ENCODE measurements around the gene KDM2A.

KDM2A gene

DNA sequence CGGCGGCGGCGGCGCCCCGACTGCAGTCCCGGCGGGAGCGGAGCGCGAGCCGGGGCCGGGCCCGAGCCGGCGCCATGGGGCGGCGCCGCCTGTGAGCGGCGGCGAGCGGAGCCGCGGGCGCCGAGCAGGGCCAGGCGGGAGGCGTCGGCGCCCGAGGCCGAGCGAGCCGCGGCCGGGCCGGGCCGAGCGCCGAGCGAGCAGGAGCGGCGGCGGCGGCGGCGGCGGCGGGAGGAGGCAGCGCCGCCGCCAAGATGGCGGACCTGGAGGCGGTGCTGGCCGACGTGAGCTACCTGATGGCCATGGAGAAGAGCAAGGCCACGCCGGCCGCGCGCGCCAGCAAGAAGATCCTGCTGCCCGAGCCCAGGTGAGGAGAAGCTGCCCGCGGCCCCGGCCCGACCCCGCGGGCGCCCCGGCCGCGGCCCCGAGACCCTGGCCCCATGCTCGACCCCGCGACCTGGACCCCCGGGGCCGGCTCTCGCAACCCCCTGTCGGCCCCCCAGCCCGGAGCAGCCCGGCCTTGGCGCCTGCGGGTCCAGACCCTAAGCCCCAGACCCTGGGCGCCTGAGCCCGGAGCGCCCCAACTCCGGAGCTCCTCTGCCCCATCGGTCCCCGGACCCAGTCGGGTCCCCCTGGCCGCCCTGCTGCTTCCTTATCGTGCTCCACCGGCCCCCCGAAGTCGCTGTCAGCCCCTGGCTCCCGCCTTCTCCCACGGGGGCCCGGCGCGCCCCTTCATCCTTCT is 147.6 kb downstream of the KDM2A start, which contains the start of gene GRK2 (continued):
- TF ChIP-seq, protein P1, sequence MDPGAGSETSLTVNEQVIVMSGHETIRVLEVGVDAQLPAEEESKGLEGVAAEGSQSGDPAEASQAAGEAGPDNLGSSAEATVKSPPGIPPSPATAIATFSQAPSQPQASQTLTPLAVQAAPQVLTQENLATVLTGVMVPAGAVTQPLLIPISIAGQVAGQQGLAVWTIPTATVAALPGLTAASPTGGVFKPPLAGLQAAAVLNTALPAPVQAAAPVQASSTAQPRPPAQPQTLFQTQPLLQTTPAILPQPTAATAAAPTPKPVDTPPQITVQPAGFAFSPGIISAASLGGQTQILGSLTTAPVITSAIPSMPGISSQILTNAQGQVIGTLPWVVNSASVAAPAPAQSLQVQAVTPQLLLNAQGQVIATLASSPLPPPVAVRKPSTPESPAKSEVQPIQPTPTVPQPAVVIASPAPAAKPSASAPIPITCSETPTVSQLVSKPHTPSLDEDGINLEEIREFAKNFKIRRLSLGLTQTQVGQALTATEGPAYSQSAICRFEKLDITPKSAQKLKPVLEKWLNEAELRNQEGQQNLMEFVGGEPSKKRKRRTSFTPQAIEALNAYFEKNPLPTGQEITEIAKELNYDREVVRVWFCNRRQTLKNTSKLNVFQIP (CRISPR knock-in tag; IDR thresholded peaks at IDR 0.05; ENCODE audit: borderline replicate concordance, low read depth): no peak
- TF ChIP-seq TOX (CRISPR knock-in tag; IDR thresholded peaks at IDR 0.05; ENCODE audit: borderline replicate concordance): no peak
- TF ChIP-seq BACH2 (CRISPR knock-in tag; IDR thresholded peaks at IDR 0.05; ENCODE audit: borderline replicate concordance): no peak
- TF ChIP-seq, protein P2, sequence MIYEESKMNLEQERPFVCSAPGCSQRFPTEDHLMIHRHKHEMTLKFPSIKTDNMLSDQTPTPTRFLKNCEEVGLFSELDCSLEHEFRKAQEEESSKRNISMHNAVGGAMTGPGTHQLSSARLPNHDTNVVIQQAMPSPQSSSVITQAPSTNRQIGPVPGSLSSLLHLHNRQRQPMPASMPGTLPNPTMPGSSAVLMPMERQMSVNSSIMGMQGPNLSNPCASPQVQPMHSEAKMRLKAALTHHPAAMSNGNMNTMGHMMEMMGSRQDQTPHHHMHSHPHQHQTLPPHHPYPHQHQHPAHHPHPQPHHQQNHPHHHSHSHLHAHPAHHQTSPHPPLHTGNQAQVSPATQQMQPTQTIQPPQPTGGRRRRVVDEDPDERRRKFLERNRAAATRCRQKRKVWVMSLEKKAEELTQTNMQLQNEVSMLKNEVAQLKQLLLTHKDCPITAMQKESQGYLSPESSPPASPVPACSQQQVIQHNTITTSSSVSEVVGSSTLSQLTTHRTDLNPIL (CRISPR knock-in tag; IDR thresholded peaks at IDR 0.05; ENCODE audit: low read depth): no peak

DNA sequence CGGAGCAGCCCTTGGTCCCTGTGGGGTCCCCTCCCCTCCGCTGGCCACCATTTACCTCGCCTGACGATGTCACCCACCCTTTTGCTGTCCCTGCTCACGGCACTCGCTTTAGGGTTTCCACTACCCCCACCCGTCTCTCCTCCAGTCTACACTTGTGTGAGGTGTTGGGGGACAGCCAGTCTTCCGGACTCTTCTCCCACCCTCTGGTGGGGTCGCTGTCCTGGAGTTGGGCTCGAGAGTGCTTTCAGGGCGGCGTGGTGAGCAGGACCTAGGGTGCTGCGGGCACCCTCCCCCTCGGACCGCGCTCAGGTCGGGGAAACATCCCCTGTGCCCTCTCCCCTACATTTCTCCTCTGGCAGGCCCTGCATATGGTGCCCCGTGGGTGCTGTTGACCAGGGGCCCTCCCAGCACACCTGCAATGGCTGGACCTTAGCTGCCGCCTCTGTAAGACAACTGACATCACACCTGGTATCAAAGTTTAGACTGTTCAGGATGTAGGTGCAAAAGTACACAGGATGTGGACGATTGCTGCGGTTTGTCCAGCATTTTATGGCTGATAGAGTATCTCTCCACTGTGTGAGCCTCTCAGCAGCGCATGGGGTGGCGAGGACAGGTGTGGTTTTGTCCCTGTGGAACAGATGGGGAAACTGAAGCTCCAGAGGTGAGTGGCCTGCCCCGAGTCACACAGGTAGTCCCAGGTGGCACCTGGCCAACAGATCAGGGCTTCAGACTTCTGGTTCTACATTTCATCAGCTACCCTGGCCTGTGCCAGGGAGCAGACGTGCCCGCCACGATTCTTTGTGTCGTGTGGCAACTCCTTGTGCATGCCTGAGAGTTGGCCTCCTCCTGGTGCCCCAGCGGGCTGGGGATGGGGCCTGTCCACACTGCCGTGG is 148.4 kb downstream of the KDM2A start:
- ATAC-seq: no peak
- TF ChIP-seq TOX (CRISPR knock-in tag; IDR thresholded peaks at IDR 0.05; ENCODE audit: borderline replicate concordance): no peak
- TF ChIP-seq ZNF70 (CRISPR knock-in tag; IDR thresholded peaks at IDR 0.05): no peak
- TF ChIP-seq, protein P3, sequence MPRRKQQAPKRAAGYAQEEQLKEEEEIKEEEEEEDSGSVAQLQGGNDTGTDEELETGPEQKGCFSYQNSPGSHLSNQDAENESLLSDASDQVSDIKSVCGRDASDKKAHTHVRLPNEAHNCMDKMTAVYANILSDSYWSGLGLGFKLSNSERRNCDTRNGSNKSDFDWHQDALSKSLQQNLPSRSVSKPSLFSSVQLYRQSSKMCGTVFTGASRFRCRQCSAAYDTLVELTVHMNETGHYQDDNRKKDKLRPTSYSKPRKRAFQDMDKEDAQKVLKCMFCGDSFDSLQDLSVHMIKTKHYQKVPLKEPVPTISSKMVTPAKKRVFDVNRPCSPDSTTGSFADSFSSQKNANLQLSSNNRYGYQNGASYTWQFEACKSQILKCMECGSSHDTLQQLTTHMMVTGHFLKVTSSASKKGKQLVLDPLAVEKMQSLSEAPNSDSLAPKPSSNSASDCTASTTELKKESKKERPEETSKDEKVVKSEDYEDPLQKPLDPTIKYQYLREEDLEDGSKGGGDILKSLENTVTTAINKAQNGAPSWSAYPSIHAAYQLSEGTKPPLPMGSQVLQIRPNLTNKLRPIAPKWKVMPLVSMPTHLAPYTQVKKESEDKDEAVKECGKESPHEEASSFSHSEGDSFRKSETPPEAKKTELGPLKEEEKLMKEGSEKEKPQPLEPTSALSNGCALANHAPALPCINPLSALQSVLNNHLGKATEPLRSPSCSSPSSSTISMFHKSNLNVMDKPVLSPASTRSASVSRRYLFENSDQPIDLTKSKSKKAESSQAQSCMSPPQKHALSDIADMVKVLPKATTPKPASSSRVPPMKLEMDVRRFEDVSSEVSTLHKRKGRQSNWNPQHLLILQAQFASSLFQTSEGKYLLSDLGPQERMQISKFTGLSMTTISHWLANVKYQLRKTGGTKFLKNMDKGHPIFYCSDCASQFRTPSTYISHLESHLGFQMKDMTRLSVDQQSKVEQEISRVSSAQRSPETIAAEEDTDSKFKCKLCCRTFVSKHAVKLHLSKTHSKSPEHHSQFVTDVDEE (CRISPR knock-in tag; IDR thresholded peaks at IDR 0.05): no peak
- TF ChIP-seq, protein P2 (CRISPR knock-in tag; IDR thresholded peaks at IDR 0.05; ENCODE audit: low read depth): no peak
- TF ChIP-seq CSDC2 (CRISPR knock-in tag; IDR thresholded peaks at IDR 0.05): no peak

DNA sequence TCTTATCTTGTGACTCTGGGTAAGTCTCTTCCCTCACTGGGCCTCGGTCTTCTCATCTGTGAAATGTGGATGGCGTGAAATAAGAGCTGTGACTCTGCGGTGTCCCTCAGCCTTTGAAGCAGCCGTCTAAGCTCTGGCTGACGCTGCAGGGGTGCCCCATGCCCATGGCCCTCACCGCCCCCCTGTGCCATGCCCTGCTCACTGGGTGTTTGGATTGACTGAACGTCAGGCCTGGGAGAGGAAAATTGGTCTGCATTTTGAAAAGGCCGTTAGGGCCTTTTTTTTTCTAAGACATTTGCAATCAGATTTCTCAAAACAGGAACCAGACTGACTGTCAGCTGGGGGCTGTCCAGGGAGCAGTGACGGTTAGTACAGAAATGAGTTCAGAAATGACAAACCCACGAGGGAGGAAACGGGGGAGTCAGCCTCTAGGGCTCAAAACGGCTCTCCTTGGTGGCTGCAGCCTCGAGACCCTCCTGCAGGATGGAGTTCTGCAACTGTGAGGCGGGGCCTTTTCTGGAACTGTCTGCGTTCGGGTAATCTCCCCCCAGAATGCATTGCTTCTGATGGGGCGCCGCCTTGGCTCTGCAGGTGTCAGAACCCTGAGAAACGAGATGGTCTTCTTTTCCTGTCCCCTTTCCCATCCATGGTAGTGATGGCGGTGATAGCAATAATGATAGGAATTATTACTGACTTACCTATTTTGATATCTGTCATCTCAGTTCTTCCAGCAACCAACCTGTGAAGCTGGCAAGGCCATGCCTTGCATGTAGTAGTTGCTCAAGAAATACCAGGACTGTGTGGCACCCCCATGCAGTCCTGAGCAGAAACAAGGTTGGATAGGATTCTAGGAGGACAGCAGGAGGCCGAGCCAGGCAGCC is 149.3 kb downstream of the KDM2A start:
- TF ChIP-seq ARNTL (CRISPR knock-in tag; IDR thresholded peaks at IDR 0.05; ENCODE audit: borderline replicate concordance, low read depth) (no peak), RARB (CRISPR knock-in tag; IDR thresholded peaks at IDR 0.05) (no peak), OSR1 (CRISPR knock-in tag; IDR thresholded peaks at IDR 0.05) (no peak), TCF4 (CRISPR knock-in tag; IDR thresholded peaks at IDR 0.05; ENCODE audit: borderline replicate concordance) (no peak), PPARA (CRISPR knock-in tag; IDR thresholded peaks at IDR 0.05; ENCODE audit: borderline replicate concordance) (no peak), TOX (CRISPR knock-in tag; IDR thresholded peaks at IDR 0.05; ENCODE audit: borderline replicate concordance) (no peak), ZNF565 (CRISPR knock-in tag; conservative IDR thresholded peaks at IDR 0.05; ENCODE audit: low read depth) (no peak), ZNF8 (CRISPR knock-in tag; IDR thresholded peaks at IDR 0.05) (no peak), ZNF70 (CRISPR knock-in tag; IDR thresholded peaks at IDR 0.05) (no peak), BACH2 (CRISPR knock-in tag; IDR thresholded peaks at IDR 0.05; ENCODE audit: borderline replicate concordance) (no peak), SNAI2 (CRISPR knock-in tag; IDR thresholded peaks at IDR 0.05) (no peak)
- TF ChIP-seq, protein P4, sequence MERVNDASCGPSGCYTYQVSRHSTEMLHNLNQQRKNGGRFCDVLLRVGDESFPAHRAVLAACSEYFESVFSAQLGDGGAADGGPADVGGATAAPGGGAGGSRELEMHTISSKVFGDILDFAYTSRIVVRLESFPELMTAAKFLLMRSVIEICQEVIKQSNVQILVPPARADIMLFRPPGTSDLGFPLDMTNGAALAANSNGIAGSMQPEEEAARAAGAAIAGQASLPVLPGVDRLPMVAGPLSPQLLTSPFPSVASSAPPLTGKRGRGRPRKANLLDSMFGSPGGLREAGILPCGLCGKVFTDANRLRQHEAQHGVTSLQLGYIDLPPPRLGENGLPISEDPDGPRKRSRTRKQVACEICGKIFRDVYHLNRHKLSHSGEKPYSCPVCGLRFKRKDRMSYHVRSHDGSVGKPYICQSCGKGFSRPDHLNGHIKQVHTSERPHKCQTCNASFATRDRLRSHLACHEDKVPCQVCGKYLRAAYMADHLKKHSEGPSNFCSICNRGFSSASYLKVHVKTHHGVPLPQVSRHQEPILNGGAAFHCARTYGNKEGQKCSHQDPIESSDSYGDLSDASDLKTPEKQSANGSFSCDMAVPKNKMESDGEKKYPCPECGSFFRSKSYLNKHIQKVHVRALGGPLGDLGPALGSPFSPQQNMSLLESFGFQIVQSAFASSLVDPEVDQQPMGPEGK (CRISPR knock-in tag; IDR thresholded peaks at IDR 0.05; ENCODE audit: borderline replicate concordance): no peak
- TF ChIP-seq, protein P5, sequence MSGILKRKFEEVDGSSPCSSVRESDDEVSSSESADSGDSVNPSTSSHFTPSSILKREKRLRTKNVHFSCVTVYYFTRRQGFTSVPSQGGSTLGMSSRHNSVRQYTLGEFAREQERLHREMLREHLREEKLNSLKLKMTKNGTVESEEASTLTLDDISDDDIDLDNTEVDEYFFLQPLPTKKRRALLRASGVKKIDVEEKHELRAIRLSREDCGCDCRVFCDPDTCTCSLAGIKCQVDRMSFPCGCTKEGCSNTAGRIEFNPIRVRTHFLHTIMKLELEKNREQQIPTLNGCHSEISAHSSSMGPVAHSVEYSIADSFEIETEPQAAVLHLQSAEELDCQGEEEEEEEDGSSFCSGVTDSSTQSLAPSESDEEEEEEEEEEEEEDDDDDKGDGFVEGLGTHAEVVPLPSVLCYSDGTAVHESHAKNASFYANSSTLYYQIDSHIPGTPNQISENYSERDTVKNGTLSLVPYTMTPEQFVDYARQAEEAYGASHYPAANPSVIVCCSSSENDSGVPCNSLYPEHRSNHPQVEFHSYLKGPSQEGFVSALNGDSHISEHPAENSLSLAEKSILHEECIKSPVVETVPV (CRISPR knock-in tag; IDR thresholded peaks at IDR 0.05): no peak
- no peak for ATAC-seq

All from SK-N-SH treated with all-trans-retinoic acid at 6 μM for 48 hours (cell line).